GM23338 (cell line): ENCODE measurements around the gene IGF1. TPM values are rescaled to one million over a fixed set of nuclear protein-coding genes. Genes with fewer than 3 reads are reported as not detected.
A peak's percentile ranks its signal among the peaks of the same experiment; 100 is the strongest.

Experiments
- ATAC-seq: fragments of 200-7000 bp; cut with Tn5 transposase; 3 replicates; pipeline ENCODE4 v1.9.1; 2020
- DNase-seq: peaks from one replicate; pipeline ENCODE4 v3.0.0-alpha.2; 2015; ENCODE audit warnings: low spot score
- H2AFZ ChIP-seq: fragments of 200-600 bp; sonication (generic); 2 replicates; pipeline ENCODE4 v1.8.0; 2016; ENCODE audit warnings: antibody characterized with exemption, mild to moderate bottlenecking, moderate library complexity
- H3F3A ChIP-seq: fragments of 200-600 bp; sonication (generic); replicated peaks from 2 replicates; pipeline ENCODE4 v1.8.0; 2017; ENCODE audit warnings: antibody characterized with exemption, mixed run types, low read depth
- H3K27ac ChIP-seq: fragments of 200-600 bp; sonication (generic); 2 replicates; pipeline ENCODE4 v1.6.1; 2016; ENCODE audit warnings: low read depth
- H3K27me3 ChIP-seq: fragments of 200-600 bp; sonication (generic); 2 replicates; pipeline ENCODE4 v1.8.0; 2016; ENCODE audit warnings: mild to moderate bottlenecking, mixed run types, moderate library complexity; ENCODE audit not compliant: insufficient read depth
- H3K36me3 ChIP-seq: fragments of 200-600 bp; sonication (generic); 2 replicates; pipeline ENCODE4 v1.8.0; 2016; ENCODE audit warnings: mild to moderate bottlenecking; ENCODE audit not compliant: insufficient read depth
- H3K4me1 ChIP-seq: fragments of 200-600 bp; sonication (generic); 2 replicates; pipeline ENCODE4 v1.8.0; 2016; ENCODE audit warnings: mild to moderate bottlenecking, moderate library complexity; ENCODE audit not compliant: insufficient read depth
- H3K4me2 ChIP-seq: fragments of 200-600 bp; sonication (generic); 2 replicates; pipeline ENCODE4 v1.7.1; 2017; ENCODE audit warnings: mixed run types
- H3K4me3 ChIP-seq: fragments of 200-600 bp; sonication (generic); 2 replicates; pipeline ENCODE4 v1.6.1; 2016; ENCODE audit warnings: mixed run types
- H3K79me2 ChIP-seq: fragments of 200-600 bp; sonication (generic); replicated peaks from 2 replicates; pipeline ENCODE4 v1.8.0; 2017; ENCODE audit warnings: mild to moderate bottlenecking; ENCODE audit not compliant: insufficient read depth
- H3K9me2 ChIP-seq: fragments of 200-600 bp; sonication (generic); 2 replicates; pipeline ENCODE4 v1.8.0; 2017; ENCODE audit not compliant: insufficient read depth
- H4K20me1 ChIP-seq: fragments of 200-600 bp; sonication (generic); replicated peaks from 2 replicates; pipeline ENCODE4 v1.8.0; 2017; ENCODE audit warnings: mild to moderate bottlenecking; ENCODE audit not compliant: insufficient read depth
- H3K27ac Mint-ChIP-seq: 2 replicates; pipeline ENCODE4 v1.8.0; 2020; ENCODE audit warnings: inconsistent platforms, mild to moderate bottlenecking, moderate library complexity, mixed read lengths
- H3K27me3 Mint-ChIP-seq: 3 replicates; pipeline ENCODE4 v1.8.0; 2022; ENCODE audit warnings: low read depth, mild to moderate bottlenecking, moderate library complexity, mixed read lengths, inconsistent platforms; ENCODE audit not compliant: insufficient read depth, poor library complexity
- H3K36me3 Mint-ChIP-seq: 3 replicates; pipeline ENCODE4 v1.8.0; 2021; ENCODE audit warnings: low read depth, mild to moderate bottlenecking, inconsistent platforms, moderate library complexity, mixed read lengths
- H3K4me1 Mint-ChIP-seq: 3 replicates; pipeline ENCODE4 v1.8.0; 2020; ENCODE audit warnings: mild to moderate bottlenecking, inconsistent platforms, mixed read lengths
- H3K4me3 Mint-ChIP-seq: 3 replicates; pipeline ENCODE4 v1.8.0; 2021; ENCODE audit warnings: moderate library complexity, mild to moderate bottlenecking, inconsistent platforms, mixed read lengths
- H3K9me3 Mint-ChIP-seq: 3 replicates; pipeline ENCODE4 v1.8.0; 2020; ENCODE audit warnings: moderate library complexity, mild to moderate bottlenecking, inconsistent platforms, mixed read lengths
- CREB1 ChIP-seq: fragments of 250-450 bp; sonication (Bioruptor Pico); IDR thresholded peaks from 2 replicates; pipeline ENCODE4 v1.5.0; 2020; ENCODE audit warnings: low read depth, mild to moderate bottlenecking, moderate library complexity
- EZH2 ChIP-seq: fragments of 200-600 bp; sonication (generic); IDR thresholded peaks from one replicate; pipeline ENCODE4 v1.8.0; 2017; ENCODE audit warnings: antibody characterized with exemption, mild to moderate bottlenecking, low read depth; ENCODE audit not compliant: unreplicated experiment
- JUNB ChIP-seq: IDR thresholded peaks from one replicate; pipeline ENCODE4 v1.6.1; 2016; ENCODE audit warnings: antibody characterized with exemption; ENCODE audit not compliant: unreplicated experiment
- NANOG ChIP-seq: IDR thresholded peaks from 2 replicates; pipeline ENCODE4 v1.6.1; 2016; ENCODE audit warnings: antibody characterized with exemption, borderline replicate concordance
- POLR2AphosphoS5 ChIP-seq: IDR thresholded peaks from 2 replicates; pipeline ENCODE4 v1.6.1; 2016; ENCODE audit warnings: antibody characterized with exemption, low read depth
- REST ChIP-seq: IDR thresholded peaks from one replicate; pipeline ENCODE4 v1.6.1; 2018; ENCODE audit warnings: antibody characterized with exemption; ENCODE audit not compliant: unreplicated experiment
- STAT1 ChIP-seq: IDR thresholded peaks from one replicate; pipeline ENCODE4 v1.6.1; 2016; ENCODE audit warnings: antibody characterized with exemption; ENCODE audit not compliant: unreplicated experiment
- ZNF114 ChIP-seq: fragments of 250-450 bp; sonication (Bioruptor Pico); IDR thresholded peaks from 2 replicates; pipeline ENCODE4 v1.5.0; 2020; ENCODE audit warnings: mild to moderate bottlenecking, moderate library complexity
- ZNF331 ChIP-seq: fragments of 250-450 bp; sonication (Bioruptor Pico); IDR thresholded peaks from 2 replicates; pipeline ENCODE4 v1.5.0; 2020; ENCODE audit warnings: low read depth, mild to moderate bottlenecking, moderate library complexity
- polyA plus RNA-seq: library from polyadenylated mRNA; unstranded; fragments of >200 nt; fragmentation: Nextera tagmentation; extraction: Ambion mirVana; gene quantifications from 2 replicates; pipeline ENCODE4 v1.2.1, GENCODE V29; 2016
- total RNA-seq: library from RNA; depleted of rRNA; stranded (reverse); fragments of >200 nt; shearing (Covaris generic); gene quantifications from 2 replicates; pipeline ENCODE4 v1.2.3, GENCODE V29; 2014
- TF ChIP-seq, protein P1 (sequence below): IDR thresholded peaks from 2 replicates; pipeline ENCODE4 v1.6.1; 2016; ENCODE audit warnings: antibody characterized with exemption

Gene IGF1
- total and polyA plus RNA-seq, 2 experiments from 2014 or later: 0.29 TPM; not detected in 1

- TF ChIP-seq REST (no peak), ZNF114 (CRISPR knock-in tag) (no peak)
Measured at GRCh38 chr12:102478405-102479098, 1.8 kb downstream of the IGF1 start (continued).

DNA sequence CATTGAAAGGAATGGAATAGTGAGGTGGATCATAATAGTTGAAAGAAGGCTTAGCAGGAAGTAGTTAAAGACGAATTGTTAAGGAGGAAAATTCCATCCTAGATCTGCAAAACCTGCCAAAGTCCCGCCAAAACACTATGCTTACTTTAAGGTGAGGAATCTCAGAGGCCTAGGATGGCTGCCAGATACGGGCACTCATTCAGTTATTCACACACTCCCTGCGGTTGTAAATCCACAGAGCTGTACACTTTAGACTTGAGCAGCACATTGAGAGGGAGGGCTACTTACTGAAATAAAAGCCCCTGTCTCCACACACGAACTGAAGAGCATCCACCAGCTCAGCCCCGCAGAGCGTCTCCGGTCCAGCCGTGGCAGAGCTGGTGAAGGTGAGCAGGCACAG is 5.0 kb downstream of the IGF1 start:
- no peaks in the 10 kb centered on the region for H3K27me3 Mint-ChIP-seq
- no peak overlapping the region for H3K4me3 Mint-ChIP-seq
- Histone ChIP-seq H3K79me2 (no peaks in the 10 kb centered on the region), H3K9me2 (no peaks in the 10 kb centered on the region), H3K36me3 (no peaks in the 10 kb centered on the region), H3K27me3 (no peaks in the 10 kb centered on the region), H4K20me1 (no peaks in the 10 kb centered on the region), H3K4me3 (no peak overlapping the region), H3K4me2 (no peak overlapping the region), H3K4me1 (peaks cover 10% of the 10 kb centered on the region; the same call in 1 of the 2 replicates), H2AFZ (peak overlapping the region; percentile 53; the same call in 1 of the 2 replicates), H3K27ac (no peak overlapping the region), H3F3A (no peaks in the 10 kb centered on the region)
- DNase-seq (no peak), ATAC-seq (no peak)
- no peaks in the 10 kb centered on the region for H3K9me3 Mint-ChIP-seq
- no peaks in the 10 kb centered on the region for H3K36me3 Mint-ChIP-seq
- no peak overlapping the region; the same call in 1 of the 2 replicates for H3K27ac Mint-ChIP-seq
- peaks cover 11% of the 10 kb centered on the region; the same call in 2 of the 3 replicates for H3K4me1 Mint-ChIP-seq
- TF ChIP-seq JUNB (no peak), ZNF114 (CRISPR knock-in tag) (no peak), EZH2 (no peak), POLR2AphosphoS5 (no peak), STAT1 (no peak), CREB1 (CRISPR knock-in tag) (no peak), REST (no peak), NANOG (no peak), ZNF331 (no peak)
- TF ChIP-seq, protein P1, sequence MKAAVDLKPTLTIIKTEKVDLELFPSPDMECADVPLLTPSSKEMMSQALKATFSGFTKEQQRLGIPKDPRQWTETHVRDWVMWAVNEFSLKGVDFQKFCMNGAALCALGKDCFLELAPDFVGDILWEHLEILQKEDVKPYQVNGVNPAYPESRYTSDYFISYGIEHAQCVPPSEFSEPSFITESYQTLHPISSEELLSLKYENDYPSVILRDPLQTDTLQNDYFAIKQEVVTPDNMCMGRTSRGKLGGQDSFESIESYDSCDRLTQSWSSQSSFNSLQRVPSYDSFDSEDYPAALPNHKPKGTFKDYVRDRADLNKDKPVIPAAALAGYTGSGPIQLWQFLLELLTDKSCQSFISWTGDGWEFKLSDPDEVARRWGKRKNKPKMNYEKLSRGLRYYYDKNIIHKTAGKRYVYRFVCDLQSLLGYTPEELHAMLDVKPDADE: no peak
